Retinal pigment epithelial cell (primary cell): ENCODE results near the gene IFNGR2.
A peak's percentile ranks its signal among the peaks of the same experiment; 100 is the strongest.

Source experiments
- DNase-seq: peaks from one replicate; pipeline ENCODE4 v3.0.0-alpha.2; 2010; ENCODE audit warnings: low read depth
- H3K4me3 ChIP-seq: 2 replicates; pipeline ENCODE4 v1.5.1; 2011; ENCODE audit warnings: mild to moderate bottlenecking, low read length, control low read depth, moderate library complexity
- CTCF ChIP-seq: conservative IDR thresholded peaks from 2 replicates; pipeline ENCODE4 v1.5.1; 2011; ENCODE audit warnings: low read depth, low read length, control low read depth, inconsistent platforms

Gene IFNGR2

GRCh38 chr21:33430858-33431257 lies 27.6 kb downstream of the IFNGR2 start:
- no peak for TF ChIP-seq CTCF

DNA sequence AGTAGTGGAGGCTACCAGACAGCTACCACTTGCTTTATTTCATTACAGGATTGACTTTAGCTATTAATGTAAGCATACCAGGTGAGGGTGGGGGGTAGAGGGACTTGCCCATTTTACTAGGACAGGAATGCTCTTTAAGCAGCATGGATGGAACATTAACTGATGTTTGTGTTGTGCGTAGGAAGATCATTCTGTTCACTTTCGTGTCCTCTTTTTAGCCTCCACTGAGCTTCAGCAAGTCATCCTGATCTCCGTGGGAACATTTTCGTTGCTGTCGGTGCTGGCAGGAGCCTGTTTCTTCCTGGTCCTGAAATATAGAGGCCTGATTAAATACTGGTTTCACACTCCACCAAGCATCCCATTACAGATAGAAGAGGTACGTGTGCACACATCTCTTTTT lies 29.3 kb downstream of the IFNGR2 start:
- H3K4me3 ChIP-seq, result no peak overlapping the region
- DNase-seq, result no peak
- TF ChIP-seq CTCF, result no peak

More at GRCh38 chr21:33430858-33431257, 27.6 kb downstream of the IFNGR2 start:
- H3K4me3 ChIP-seq, result no peak overlapping the region
- no peak for DNase-seq

DNA sequence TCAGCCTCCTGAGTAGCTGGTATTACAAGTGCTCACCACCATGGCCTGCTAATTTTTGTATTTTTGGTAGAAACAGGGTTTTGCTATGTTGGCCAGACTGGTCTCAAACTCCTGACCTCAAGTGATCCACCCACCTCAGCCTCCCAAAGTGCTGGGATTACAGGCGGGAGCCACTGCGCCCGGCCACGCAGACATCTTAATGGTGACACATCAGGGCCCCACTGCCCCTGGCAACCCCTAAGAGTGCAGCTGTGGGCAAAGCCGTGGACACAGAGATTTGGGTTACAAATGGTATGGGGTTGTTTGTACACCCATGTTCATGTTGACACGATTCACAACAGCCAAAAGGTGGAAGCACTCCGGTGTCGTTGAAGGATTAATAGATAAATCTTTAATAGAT lies 29.8 kb downstream of the IFNGR2 start:
- no peak for TF ChIP-seq CTCF
- no peak for DNase-seq
- H3K4me3 ChIP-seq, result no peak overlapping the region

- DNase-seq, result no peak
- no peak overlapping the region for H3K4me3 ChIP-seq
- no peak for TF ChIP-seq CTCF
These were observed 30.4 kb downstream of the IFNGR2 start for GRCh38 chr21:33433425-33434114.

- H3K4me3 ChIP-seq, result no peak overlapping the region
- no peak for TF ChIP-seq CTCF
- DNase-seq, result peak; percentile 63
These were observed 31.7 kb downstream of the IFNGR2 start for GRCh38 chr21:33434770-33435360.

- H3K4me3 ChIP-seq, result no peak overlapping the region
- TF ChIP-seq CTCF, result no peak
- DNase-seq, result no peak
These were observed 33.9 kb downstream of the IFNGR2 start for GRCh38 chr21:33437140-33437539.
